Central memory CD4-positive, alpha-beta T cell (primary cell): Measurements from ENCODE around the gene MRPS9.

Source experiments
- DNase-seq: peaks from one replicate; pipeline ENCODE4 v3.0.0; 2022

The MRPS9 gene

GRCh38 chr2:105125920-105126319 is 88.1 kb downstream of the MRPS9 start:
- DNase-seq: no peak

GRCh38 chr2:105126336-105126735 is 88.5 kb downstream of the MRPS9 start:
- no peak for DNase-seq

- DNase-seq: no peak
Observed at GRCh38 chr2:105127289-105127915, 89.5 kb downstream of the MRPS9 start.

GRCh38 chr2:105129722-105130232 is 91.9 kb downstream of the MRPS9 start:
- no peak for DNase-seq

DNA sequence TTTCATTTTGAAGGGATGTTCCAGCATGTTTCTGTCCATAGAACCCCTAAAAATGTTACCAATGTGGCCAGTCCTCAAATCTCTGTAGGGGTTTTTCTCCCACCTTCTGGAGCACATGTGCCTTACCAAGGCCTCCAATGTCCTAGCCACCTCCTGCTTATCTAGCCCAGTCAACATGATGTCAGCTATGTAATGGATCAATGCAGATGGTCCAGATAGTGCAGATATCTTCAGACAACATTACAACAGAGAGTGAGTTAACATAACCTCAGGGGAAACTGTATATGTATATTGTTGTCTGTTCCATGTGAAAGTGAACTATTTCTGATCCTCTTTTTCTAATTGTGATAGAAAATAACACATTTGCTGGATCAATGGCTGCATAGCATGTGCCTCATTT is 92.7 kb downstream of the MRPS9 start:
- DNase-seq: no peak

DNA sequence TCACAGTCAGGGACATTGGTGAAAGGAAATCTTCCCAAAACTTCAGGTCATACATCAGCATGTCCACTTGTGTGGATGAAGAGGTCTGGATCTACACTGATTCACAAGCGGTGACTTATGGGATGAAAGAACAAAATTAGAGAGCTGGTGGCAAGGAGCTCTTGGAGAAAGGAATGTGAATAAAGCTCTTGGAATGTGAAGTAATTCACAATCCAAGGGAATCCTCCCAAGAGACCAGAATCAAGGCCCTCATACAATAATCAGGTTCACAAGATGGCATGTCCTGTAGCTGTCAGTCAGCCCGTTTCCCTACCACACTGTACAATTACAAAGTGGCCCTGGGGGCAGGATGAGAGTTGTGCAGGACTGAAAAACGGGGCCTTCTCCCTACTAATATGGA is 96.2 kb downstream of the MRPS9 start:
- DNase-seq: no peak

DNA sequence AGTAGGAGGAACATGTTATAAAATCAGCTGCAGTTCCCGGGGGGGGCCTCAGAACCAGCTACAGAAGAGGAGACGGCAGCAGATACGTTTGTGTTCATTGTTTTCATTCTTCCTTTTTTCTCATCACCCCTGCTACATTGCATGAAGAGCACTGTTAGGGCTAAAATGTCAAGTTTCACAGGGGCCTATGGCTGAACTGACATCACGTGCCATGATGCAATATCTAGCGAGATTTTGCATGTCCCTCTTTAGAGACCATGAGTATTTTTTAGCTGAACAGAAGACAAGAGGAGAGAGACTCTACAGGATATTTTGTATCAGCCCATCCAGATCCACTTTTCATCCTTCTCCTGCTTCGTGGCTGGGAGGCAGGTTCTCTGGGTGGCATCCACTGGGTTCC is 97.6 kb downstream of the MRPS9 start:
- DNase-seq: no peak

- DNase-seq: no peak
Observed at GRCh38 chr2:105136394-105136793, 98.5 kb downstream of the MRPS9 start.

DNA sequence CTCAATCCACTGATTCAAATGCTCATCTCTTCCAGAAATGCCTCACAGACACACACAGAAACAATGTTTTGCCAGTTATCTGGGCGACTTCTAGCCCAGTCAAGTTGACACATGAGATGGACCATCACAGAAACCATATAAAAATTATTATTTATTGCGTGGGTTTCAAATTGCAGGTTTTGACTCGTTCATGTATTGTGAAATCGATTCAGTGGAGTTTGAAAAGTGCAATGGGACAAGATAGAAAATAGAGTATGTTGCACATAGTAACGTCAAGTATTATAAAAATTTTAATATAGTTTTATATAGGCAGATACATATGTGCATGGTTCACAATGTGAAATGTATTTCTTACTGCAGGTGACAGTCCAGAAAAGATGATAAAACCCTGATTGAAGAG is 100.8 kb downstream of the MRPS9 start:
- no peak for DNase-seq

DNA sequence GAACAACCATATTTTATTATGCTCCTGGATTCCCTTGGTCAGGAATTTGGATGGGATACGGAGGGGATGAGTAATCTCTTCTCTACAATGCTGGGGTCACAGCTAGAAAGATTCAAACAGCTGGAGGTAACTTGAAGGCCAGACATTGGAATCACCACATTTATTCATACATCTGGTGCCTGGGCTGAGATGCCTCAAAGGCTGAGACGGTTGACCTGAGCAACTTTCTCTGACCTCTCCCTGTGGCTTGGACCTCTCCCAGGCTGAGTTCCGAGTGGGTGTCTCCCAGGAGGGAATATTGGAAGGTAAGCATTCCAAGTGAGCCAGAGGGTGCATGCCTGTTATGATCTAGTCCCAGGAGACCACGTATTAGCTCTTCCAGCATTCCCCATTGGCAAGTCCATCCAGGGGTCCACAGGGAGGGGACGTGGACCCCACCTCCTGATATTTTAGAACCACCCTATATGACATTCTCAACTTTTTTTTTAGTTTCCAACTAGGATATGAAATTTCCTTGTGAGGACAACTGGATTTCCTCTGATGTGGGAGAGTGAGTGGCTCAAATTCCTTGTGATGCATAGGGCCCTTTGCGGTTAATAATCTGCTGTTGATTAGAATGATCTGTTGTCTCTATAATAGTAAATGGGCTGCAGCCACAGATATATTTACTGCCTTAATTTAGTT is 101.8 kb downstream of the MRPS9 start:
- no peak for DNase-seq

GRCh38 chr2:105140240-105140568 is 102.3 kb downstream of the MRPS9 start:
- DNase-seq: no peak

GRCh38 chr2:105141099-105141614 is 103.3 kb downstream of the MRPS9 start:
- DNase-seq: no peak

DNA sequence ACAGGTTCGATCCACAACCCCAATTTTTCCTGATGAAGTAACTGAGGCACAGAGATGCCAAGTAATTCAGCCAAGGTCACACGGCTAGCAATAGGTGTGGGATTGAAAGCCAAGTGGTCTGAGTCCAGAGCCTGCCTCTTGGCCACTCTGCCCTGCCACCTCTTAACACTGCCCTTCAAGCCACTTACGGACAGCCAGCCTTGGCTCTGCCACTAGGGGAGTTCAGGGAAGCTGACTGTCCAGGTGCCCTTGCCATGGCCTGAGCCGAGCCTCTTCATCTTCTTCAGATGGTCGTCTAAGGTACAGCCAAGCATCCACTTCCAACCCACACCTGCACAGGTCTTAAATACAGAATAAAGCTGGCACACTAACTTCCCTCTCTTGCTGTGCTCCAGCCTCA is 104.4 kb downstream of the MRPS9 start:
- DNase-seq: no peak

- DNase-seq: no peak
Observed at GRCh38 chr2:105143094-105143466, 105.2 kb downstream of the MRPS9 start.

DNA sequence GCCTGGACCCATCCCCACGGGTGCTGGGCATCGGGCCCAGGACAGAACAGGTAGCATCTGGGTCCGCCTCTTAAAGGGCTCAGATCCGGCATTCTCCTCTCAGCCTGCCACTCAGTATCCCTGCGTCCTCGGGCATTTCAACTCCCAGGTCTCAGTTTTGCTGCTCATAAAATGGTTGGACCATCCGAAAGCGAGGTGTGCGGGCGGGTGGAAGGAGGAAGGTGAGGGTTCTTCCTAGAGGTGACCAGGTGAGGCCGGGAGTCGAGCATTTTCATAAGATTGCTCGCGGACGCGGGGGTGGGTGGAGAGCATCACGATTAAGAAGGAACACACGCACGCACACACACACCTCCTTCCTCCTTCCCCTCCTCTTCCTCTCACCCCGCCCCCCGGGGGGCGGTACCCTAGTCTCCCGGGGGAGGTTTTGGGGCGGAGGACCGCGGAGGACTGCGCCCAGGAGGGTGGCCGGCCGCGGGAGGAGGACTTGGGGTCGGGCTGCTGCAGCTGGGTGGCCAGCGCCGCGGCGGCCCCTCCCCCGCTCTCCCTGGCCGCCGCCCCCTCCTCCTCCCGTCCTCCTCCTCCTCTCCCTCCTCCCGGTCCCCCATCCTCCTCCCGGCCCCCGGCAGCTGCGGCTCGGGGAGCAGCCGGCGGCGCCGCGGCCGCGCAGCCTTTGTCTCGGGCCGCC is 105.7 kb downstream of the MRPS9 start:
- DNase-seq: no peak

DNA sequence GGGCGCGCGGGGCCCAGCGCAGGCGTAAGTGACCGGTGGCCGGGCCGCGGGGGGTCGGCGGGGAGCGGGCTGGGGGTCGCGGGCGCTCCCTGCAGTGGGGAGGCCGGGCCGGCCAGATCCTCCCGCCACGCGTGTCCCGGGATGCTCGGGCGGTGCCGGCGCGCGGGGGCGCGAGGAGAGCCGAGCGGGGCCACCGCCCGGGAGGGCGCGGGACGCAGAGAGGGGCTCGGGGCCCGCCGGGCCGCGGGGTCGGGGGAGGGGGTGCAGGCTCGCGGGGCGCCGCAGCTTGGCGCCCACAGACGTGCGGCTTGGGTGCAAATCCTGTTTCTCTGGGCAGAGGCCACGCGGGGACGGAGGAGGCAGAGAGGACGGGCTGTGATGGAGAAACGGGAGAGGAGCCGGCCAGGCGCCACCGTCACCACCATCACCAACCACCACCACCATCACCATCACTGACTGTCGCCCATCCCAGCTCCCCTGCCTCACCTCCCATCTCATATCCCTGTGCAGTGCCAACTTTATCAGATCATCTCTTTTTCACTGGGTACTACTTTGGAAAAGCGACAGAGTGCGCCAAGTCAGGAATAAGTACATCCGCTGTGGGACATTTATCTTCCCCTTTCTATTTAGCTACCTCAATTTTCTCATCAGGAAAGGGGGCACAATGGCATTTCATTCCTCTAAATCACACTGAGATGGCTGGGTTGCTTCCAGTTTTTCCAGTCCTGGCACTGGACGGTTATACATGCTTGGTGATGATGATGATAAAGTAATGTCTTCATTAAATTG is 106.5 kb downstream of the MRPS9 start:
- no peak for DNase-seq

DNA sequence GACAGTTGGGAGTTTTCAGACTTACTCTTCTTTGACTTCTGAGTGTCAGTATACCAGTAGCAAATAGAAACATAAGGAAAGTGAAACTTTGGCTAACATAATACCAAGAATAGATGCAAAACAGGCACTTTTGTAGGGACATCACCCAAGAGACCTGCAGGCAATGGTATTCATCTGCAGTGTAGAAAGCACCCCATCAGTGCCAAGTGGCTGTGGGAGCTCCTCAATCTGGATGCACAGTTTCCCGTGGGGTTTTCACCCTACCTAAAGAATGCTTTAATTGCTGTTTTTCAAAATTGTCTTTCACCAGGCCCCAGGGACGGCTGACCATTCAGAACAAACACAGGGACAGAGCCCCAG is 107.1 kb downstream of the MRPS9 start:
- no peak for DNase-seq

GRCh38 chr2:105149272-105149671 is 111.4 kb downstream of the MRPS9 start:
- DNase-seq: no peak
